NCI-H446 (cell line): ENCODE results near the gene TCHHL1.
A peak's percentile ranks its signal among the peaks of the same experiment; 100 is the strongest.
"Not testable (repeated sequence)": the region's sequence is repeated elsewhere in the genome, so short reads cannot be mapped to it uniquely, and the experiment has no call there.

Experiments
- DNase-seq, 2 experiments: peaks; one replicate each; lab custom pipeline; 2025; lab: John Stamatoyannopoulos, UW

Gene TCHHL1

DNA sequence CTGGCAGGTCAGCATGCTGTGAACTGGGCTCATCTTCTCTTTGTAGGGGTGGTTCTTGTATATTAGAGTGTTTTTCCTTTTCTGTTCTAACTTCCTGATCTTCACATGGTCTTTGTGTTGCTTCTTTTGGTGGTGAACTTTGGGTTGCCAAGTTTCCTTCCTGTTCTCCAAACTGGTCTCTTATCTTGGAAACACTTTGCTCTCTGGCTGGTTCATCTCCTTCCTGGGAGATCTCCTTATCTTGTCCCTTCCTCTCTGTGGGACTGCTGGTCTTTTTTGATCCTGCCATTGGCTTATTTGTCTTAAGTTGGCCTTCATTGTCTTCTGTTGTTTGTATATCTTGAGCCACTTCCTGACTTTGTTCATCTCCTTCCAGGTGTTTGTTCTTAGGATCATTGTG, 2.1 kb downstream of the TCHHL1 start:
- no peak for DNase-seq

DNA sequence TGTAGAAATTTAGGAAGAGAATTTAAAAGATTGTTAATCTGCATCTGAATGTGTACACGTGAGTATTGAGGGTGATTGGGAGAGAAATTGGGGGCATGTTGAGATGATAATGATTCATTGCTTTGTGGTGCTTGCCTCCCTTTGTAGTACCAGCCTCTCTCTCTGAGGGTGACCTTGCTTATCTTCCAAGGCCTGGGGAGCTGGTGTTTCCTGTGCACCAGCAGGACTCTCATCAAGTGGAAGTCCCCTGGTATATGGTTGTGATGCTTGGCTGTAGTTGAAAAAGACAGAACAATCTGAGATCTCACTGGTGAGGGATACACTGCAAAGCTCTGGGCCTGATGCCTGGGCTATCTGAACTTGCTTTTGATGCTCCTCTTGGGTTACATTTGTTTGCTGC, 4.0 kb downstream of the TCHHL1 start:
- DNase-seq = no peak

DNA sequence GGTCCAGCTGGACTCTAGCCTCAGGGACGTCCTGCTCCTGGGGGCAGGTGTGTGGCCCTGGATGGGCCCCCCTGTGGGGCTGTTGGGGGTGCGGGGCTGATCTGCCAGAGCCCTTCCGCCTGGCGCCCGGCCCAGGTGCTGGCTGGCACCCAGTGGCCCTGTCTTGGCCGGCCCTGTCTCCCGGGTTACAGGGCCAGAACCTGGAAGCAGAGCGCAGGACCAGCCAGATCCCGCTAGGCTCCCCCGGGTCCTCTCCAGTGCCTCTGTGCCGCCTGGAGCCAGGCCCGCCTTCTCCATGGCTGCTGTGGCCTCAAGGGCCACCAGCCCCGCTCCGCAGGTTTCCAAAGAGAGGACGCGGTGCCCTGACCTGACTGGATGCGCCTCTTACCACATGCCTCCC, 7.8 kb downstream of the TCHHL1 start:
- not testable (repeated sequence) for DNase-seq

DNA sequence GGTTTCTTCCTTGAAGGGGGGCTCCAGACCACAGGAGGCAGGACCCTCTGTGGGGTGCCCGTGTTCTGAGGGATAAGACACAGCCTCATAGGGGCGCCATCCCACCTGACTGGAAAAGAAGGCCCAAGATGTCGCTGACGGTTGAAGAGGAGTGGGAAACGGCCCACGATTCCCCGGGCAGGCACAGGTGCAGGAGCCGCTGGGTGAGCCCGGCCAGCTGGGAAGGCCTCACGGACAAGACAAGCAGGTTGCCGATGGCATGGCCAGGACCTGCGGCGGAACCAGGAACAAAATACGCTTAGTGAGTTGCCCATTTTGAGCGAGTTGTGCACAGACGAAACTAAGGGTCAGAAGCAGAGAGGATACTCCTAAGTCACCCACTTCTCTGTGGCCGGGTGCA, 8.4 kb downstream of the TCHHL1 start:
- DNase-seq = not testable (repeated sequence)

DNA sequence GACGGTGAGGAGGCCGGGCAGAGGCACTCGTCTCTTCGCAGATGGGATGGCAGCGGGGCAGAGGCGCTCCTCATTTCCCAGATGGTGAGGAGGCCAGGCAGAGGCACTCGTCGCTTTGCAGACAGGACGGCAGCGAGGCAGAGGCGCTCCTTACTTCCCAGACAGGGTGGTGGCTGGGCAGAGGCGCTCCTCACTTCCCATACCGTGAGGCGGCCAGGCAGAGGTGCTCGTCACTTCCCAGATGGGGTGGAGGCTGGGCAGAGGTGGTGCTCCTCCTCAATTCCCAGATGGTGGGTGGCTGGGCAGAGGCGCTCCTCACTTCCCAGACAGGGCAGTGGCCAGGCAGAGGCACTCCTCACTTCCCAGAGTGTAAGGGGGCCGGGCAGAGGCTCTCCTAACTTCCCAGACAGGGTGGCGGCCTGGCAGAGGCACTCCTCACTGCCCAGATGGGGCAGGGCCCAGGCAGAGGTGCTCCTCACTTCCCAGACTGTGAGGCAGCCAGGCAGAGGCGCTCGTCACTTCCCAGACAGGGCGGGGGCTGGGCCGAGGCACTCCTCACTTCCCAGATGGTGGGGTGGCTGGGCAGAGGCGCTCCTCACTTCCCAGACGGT, 9.9 kb downstream of the TCHHL1 start:
- no peak for DNase-seq

DNA sequence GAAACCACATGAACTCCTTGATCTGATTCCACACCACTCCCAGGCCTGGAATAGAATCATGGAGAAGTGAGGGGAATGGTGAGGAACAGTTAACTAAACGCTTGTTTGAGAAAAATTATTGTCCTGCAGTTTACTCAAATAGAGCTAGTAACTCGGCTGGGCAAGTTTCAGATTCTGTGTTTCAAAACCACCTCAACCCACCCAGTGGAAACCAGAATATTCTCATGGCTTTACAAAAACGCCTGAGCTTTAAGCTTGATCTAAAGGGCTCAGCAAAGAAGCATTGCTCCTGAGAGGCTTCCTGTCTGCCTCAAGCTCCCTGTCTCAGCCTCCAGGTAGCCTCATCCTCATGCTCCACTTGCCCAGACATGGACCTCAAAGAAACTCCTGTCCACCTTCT, 16.6 kb downstream of the TCHHL1 start:
- no peak for DNase-seq

DNA sequence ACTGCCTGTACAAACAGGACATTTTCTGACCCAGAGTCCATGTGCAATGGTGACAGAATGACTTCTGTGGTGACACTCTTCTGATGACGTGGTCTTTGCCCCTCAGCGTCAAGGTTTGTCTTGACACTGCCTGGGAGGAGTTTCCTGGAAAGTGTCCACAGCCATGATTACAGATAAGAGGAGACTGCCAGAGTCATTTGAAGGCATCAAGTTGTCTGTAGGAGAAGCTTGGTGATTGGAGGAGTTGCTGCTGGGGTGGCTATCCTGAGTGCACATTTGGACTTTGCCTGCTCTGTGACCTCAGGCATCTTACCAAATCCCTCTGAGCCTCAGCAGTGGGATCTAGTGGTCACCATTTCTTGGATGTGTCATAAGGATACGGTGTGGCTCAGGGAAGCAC, 17.7 kb downstream of the TCHHL1 start:
- no peak for DNase-seq

DNA sequence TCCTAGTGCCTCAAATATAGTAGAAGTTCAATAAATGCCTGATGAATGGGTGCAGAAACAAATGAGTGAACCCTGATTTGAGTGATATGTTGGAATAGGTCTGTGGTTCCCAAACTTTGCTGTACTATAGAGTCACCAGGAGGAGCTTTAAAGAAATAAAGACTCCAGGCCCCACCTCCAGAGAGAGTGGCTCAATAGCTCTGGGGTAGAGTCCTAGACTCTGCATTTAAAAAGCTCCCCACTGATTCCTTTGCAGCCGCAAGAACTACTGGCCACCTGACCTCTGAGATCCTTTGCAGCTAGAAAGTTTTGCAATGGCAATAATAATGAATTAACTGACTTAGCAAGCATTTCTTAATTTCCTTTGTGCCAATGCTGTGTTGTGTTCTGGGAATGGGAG, 20.9 kb downstream of the TCHHL1 start:
- DNase-seq = no peak

DNA sequence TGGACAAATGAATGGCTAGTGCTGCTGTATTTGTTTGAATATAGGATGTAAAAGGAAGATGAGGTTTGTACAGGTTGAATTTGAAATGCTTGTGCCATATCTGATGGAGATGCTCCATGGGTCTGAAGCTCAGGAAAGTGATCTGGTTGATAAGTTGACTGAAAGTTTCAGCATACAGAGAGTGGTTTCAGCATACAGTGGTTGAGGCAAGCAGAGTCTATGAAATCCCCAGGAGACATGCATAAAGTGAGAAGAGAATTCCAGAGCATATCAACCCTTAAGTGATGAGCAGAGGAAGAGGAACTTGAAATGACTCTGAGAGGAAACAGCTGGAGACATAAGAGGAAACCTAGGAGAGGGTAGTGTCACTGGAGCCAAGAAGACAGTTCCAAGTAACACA, 21.7 kb downstream of the TCHHL1 start:
- no peak for DNase-seq

DNA sequence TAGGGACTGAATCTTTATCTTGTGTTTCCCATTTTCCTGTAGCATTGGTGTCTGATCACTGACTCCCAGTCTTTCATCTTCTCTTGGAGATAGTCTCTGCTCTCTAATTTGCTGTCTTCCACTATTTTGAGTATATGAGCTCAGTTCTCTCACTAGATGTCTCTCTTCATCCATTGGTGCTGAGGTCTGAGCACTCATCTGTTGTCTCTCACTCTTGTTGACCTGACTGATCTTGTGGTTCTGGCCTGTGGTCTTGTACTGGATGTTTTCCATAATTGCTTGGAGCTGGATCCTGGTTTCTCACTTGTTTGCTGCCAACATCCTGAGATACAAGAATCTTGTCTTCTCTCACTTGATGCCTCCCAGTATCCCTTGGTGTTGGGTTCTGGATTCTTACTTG, 26.9 kb downstream of the TCHHL1 start:
- DNase-seq = no peak

DNA sequence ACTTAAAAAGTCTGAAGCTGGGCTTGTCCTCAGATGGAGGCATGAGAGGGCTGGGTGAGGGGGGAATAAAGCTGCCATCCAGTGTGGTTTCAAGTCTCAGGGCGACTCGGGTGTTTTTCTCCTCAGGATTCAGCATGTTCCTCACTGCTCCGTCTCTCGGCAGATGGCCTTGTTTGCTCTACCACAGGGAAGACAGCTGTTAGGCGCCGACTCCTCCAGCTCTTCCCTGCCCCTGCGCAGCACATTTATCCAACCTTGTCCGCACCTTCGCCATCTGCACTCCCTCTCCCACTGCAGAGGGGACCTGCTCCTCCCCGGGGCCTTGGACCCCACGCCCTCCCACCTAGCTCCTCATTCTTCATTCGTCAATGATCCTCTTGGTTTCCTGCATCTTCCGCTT, 35.5 kb downstream of the TCHHL1 start:
- DNase-seq = peak; percentile 18 to 83

DNA sequence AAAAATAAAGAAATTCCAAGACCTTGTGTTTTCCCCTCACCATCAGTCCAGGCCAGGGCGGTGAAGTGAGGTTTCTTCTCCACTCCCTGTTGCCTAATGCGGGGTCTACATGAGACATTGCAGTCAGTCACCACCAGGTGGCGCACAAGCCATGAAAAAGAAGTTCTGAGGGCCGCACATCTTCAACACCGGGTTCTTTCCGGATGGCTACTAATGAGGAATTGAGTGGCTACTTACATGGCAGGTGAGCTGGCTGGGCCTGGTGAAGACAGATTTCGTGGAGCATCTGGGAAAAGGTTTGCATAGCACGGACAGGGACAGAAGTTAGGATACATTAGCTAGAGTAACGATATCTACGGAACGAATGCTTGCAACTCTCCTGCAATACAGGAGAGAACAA, 36.3 kb downstream of the TCHHL1 start:
- DNase-seq = peak; percentile 80 to 88

DNA sequence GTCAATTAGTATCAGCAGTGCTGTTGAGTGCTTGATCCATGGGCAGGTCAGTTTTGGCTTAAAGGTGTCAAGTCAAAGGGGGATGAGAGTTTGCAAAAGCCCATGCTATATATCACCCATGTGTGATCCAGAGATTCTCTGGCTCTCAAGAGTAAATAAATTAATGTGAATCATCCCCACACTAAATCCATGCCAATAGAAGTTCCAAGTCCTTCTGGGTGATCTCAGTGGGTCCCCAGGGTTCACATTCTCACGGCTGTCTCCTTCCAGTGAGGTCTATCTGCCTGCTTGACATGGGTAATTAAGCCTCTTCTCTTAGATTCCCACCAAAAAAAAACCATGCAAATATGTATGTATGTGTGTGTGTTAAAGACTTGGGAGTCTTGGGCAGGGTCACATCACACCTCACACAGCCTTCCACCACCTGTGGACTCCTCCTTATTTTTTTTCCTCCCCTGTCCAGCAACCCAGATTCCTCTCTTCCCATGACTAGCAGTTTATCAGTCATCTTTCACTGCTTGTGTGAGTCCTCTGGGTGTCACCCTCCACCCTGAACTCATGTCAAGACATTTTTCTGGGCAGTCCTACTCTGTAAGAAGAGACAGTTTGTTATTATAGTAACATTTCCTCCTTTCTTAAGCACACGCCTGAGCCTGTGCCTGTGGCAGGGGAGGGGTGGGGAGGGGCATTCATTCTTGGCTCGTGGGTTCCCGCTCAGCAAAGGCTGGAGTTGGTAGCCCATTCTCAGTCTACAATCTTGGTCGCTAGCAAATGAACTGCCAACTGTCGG, 37.8 kb downstream of the TCHHL1 start:
- no peak for DNase-seq

DNA sequence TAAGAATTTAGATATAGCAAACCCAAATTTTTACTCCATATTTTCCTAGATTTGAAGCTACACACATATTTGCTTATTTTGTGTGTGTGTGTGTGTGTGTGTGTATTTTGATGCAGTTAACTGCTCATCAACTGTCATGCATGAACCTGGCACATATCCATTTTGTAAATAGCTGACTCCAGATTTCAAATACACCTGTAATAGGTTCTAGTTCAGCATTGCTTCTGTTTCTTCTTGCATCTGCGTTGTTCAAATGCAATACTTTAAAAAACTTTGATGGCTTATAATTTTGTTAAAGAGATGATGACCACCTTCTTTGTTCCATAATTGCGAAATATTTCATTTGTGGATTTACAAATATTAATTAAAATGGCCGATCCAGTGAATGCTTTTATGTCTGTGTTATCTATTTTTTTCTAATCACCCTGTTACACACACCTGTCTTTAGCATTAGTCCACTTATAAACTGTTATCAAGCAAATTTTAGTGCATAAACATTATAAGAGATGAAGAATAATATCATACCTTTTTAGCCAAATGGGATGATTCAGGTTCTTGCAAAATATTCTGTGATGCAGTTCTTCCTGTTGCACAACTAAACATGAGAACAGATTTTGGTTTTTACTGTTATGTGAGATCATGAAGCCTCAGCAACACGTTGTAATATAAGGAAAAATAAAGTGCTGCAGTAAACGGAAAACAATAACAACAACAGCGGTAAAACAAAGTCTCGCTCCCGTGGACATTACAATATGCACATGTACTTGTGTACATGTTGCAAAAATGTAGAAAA, 39.4 kb downstream of the TCHHL1 start:
- no peak for DNase-seq

DNA sequence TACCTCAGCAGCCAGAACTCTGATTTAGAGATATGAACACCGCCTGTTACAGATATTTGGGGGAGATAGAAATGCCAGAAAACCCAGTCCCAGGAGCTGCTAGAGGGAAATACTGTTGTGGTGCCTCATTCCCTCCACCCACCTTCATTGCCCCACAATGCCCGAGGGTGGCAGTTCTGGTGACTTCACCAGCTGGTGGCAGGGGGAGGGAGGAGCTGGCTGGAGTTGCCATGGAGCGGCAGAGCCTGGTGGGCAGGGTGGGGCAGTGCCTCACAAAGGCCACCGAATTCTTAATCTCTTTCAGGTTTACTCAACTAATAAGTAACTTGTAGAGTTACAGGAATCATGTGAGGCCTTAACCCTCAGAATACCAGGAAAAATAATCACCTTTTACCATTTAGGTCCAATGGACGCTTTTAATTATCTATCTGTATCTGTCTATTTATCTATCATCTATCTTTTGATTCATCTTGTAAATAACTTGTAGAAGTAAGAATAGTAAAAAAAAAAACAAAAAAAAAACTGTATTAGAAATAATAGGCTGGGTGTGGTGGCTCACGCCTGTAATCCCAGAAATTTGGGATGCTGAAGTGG, 40.4 kb downstream of the TCHHL1 start:
- peak in 1 of 2 experiments; percentile 9 for DNase-seq

DNA sequence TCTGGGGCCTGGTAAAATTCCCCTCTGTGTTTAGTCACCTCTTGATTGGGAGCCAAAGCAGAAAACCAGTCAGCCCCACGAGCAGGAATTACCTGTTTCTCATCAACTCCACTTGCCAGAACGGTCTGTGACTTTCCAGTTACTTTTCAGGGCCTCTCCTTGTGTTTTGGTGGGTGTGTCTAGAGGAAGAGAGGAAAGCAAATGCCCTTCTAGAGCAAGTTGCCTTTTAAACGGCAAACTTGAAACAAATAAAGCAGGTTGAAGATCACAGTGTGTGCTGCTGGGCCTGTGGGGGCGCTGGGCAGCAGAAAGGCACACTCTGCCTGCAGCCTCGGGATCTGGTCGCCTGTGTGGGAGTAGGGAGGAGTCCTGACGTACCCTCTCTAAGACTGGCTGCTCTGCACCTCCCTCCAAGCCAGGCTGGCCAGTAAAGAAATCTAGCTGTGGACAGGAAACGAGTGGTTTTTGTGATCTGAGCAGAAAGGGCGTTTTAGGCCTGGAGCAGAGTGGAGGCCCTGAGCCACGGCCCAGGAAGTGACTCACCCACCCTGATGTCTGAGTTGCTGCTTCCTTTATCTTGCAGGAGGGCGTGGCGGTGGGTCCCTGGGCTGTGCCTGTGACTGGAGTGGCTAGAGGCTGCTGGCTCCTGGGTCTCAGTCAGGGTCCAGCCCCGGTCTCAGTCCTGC, 41.0 kb downstream of the TCHHL1 start:
- DNase-seq = peak in 1 of 2 experiments; percentile 36

DNA sequence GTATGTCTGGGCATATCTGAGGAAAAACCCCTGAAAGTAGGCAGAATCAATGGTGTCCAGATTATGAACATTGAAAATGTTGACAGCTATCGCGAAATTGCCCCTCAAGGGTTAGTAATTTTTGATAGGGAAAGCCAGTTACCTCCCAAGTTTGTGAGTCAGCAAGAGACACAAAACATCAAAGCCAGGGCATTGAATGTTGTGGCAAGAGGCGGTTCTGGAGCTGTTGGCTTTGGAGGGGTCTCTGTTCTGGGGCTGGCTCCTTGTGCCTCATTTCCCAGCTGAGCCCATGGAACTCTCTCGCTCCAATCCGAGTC, 41.5 kb downstream of the TCHHL1 start:
- no peak for DNase-seq

DNA sequence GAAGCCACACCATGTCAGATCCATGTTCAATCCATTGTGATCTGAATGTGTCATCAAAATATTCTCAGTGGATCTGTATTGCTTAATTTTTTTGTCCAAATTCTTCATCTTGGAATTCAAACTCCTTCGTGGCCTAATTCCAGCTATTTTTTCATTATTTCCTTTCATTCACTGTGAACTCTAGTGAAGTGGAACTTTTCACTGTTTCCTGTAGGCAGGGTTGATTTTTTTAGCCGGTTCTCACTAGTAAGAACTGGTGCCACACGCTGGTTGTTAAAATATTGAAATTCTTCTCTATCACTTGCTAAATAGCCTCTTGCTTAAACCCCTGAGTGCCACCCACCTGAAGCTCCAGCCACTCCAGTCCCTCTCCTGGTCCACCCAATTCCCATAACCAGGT, 44.5 kb downstream of the TCHHL1 start:
- DNase-seq = no peak

DNA sequence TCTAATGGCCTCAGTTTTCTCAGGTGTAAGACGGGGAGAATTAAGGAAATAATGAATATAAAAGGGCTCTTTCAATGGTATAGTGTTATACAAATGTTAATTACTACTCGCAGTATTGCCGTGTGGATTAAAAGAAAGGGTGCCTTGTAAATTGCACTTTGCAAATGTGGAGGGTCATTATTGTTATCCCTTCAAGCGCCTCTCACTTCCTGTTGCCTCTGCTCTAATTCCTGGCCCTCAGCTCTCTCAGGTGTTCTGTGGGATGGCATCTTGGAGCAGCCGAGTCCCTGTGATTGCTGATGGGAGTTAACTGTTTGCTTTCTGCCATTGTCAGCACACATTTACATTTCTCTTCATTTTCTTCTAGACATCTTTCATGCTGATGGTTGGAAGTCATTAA, 45.0 kb downstream of the TCHHL1 start:
- no peak for DNase-seq

DNA sequence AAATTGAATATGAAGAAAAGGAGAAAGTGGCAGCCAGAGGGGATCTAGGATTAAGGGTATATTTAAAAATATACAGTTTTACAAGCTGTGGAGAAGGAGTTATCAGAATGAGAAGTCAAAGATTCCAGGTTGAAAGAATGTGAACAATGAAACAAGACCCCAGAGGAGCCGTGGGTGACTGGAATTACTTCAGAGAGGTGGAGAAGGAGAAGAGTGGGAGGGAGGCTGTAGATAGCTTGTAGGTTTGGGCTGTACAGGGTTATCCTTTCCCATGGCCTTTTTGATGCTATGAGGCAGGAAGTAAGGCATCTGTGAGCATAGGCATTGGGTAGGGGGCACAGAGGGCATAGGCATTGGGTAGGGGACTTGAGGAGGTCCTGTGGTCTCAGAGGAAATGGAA, 46.8 kb downstream of the TCHHL1 start:
- no peak for DNase-seq

DNA sequence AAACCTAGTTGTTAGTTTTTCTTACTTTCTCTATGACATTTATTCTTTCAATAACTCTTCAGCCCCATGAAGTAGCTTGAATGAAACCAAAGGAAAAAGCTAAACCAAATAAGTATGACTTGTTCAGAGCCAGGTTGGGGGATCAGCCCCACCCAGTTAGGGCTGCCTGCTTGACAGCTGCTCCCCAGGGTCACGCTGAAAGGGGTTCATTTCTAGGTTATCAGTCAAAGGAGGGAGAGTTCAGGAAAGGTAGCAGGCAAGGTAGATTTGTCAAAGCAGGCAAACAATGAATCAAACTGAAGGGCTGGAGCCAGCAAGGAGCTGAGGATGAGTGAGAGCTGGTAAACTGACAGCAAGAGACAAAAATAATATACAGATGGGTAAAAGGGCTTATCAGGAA, 49.0 kb downstream of the TCHHL1 start:
- DNase-seq = no peak

DNA sequence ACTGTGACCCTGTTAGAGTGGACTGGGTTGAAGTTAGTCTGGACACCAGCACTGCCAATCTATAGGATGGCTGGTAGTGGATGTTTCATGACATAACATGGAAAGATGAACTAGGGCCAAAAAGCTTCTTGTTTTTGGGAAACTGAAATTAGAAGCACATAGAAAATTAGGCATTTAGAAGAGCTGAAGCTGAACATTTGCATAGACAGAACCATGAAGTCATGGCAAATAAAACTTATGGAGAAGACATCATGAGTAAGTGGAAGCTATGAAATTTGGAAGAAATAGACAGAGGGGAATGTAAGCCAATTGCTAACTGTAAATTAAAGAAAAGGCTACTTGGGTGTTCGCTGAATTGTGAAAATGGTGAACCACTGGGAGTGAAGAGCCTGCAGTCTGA, 49.4 kb downstream of the TCHHL1 start:
- DNase-seq = no peak
